HG02852 (cell line): Measurements from ENCODE around the gene SBF2.

Experiments
- ATAC-seq: cut with Tn5 transposase; IDR thresholded peaks from one replicate; pipeline ENCODE4 v1.9.1; 2021; ENCODE audit warnings: mild to moderate bottlenecking, moderate library complexity; ENCODE audit not compliant: unreplicated experiment

The SBF2 gene

DNA sequence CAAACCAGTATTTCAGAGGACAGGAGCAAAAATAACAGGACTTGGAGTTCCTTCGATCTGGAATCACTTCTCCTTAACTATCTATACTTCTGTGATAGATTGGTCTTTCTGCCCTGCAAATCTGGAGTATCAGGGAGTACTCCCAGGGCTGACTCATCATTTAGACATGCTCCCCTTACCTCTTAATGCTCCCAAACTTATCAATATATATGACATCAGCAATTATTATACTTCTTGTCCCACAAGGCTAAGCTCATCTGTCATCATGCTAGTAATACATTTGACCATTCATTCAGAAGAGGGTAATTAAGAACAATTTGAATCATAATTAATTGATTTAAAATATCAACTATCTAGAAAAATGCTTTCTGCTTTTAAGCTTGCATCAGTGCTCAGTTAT lies 466.3 kb downstream of the SBF2 start:
- no peak for ATAC-seq

DNA sequence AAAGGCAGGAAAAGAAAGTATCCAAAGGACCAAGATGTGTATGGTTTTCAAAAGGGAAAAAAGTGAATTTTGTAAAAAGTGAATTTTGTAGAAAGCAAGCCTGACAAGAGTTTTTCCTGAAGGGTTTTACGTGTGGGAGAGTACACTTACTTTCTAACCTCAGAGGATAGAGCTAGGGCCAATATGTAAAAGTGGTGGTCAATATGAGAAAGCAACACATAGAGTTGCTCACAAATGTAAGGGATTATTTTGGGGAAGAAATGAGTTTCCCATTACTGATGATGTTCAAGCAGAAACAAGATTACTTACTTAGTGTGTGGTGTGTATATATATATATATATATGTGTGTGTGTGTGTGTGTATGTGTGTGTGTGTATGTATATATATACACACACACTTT lies 467.6 kb downstream of the SBF2 start:
- peak; percentile 47 for ATAC-seq

DNA sequence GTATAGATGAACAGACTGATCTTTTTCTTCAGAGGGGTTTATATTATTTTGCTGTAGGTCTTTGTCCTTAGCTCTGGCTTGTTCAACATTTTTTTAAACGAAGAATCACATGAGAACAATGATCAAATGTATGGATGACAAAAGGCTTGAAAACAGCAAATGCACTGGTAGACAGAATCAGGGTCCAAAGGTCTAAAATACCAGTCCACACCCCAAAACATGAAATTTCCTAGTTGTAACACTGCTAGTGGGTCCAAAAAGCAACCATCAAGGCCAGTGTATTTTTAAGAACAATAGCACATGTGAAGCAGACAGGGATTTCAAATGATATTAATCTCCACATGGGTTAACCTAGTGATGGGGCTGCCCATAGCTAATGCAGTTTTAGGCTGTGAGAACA lies 468.1 kb downstream of the SBF2 start:
- no peak for ATAC-seq

DNA sequence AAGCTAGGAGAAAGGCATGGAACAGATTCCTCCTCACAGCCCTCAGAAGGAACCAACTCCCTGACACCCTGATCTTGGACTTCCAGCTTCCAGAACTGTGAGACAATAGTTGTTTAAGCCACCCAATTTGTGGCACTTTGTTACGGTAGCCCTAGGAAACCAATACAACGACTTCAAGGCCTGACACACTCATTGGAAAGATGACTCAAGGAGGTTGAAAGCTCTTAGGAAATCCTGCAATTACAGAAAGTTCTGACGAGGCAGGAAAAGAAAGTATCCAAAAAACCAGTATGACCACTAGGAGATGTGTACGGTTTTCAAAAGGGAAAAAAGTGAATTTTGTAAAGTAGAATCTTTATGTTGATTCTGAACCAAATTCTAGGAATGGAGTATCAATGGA lies 468.7 kb downstream of the SBF2 start:
- no peak for ATAC-seq

DNA sequence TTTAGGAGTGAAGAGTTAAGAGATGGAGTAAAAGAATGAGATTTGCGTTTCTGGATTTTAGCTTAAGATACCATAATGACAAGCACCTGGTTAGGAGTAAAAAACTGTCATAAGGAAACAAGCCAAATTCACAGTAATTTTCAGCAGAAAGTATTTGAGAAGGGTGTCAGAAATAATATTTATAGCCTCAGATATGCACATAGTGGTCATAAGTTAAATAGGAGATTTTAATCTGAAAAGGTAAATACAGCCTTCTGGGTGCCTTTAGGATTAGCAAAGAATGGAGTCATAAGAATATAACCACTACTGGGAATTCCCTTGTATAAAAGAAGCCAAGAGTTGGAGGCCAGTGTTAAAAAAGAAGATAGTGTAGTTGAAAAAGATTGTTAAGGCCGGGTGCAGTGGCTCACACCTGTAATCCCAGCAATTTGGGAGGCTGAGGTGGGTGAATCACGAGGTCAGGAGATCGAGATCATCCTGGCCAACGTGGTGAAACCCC lies 470.1 kb downstream of the SBF2 start:
- no peak for ATAC-seq

DNA sequence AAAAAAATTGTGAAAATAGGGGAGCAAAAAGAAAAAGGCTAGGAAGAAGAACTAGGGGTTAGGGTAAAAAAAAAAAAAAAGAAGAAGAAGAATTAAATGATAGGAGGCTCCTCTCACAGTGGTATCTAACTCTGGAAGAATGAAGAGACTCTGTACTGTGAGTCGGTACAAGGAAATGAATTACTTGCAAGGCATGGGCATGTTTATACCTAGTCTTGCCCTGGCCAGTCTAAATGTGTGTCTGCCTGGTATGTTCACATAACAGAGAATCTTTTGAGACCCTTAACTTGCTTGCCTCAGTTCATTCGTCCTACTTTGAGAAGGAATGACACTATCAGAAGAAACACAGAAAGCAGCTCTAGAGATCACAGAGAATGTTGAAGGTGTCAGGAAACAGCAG lies 470.6 kb downstream of the SBF2 start:
- ATAC-seq = no peak

DNA sequence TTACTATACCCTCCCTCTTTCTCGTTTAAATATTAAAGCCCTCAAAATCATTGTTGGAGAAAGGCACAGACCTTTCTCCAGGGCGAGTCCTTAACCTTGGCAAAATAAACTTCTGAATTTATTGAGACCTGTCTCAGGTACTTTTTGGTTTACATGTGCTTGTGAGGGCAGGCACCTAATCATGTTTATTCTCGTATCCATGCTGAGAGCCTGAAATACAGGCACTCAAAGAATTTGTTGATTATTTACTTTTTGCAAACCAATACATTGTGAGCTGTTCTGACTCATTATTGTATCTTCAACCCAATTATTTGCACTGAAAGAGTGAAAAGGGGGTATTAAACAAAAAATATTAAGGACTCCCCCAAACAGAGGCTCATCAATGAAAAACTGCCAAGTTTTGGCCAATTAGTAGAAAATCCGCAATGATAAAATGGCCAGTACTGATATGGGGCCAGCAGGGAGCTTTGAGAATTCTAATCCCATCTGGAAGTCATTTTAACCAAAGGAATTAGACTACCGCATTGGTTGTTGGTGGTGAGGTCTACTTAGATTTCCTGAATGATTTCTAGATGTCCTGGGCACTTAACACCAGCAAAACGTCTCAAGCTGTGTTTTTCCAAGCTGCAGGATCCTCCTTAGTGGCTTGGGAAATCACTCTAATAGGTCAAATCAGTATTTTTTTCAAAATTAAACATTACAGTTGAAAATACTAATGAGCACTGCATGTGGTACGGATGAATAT lies 472.8 kb downstream of the SBF2 start:
- no peak for ATAC-seq

DNA sequence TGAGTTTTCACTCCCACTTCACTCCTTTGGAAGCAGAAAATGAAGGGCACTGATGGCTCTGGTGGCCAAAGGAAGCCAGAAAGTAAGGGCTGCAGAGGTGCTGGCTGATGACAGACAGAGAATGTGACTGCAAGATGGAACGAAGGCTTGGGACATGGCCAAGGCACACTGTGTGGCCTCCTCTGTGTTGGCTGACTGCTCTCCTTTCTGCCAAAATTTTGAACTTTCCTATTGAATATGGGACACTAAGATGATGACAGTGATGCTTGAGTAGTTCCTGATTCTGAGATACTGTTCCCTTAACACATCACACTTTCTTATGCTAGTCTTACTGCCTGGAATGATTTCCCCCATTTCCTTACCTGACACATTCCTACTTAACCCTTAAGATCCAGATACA lies 473.8 kb downstream of the SBF2 start:
- no peak for ATAC-seq

DNA sequence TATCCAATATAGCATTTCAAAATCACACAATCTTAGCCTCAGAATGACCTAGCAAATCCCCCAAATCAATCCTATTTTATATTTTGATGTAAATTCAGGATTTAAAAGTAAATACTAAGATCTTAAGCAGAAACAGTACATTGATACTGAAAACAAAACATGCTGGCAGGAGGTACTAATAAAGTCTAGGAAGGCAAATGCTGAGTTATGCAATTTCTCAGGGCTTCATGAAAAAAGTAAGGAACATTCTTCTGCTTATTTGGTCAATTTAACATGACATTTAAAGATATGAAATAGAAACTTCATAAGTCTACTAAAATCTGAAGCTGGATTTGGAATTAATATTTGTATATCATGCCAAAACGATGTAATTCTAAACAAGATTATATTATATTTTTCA lies 476.8 kb downstream of the SBF2 start:
- ATAC-seq = no peak

DNA sequence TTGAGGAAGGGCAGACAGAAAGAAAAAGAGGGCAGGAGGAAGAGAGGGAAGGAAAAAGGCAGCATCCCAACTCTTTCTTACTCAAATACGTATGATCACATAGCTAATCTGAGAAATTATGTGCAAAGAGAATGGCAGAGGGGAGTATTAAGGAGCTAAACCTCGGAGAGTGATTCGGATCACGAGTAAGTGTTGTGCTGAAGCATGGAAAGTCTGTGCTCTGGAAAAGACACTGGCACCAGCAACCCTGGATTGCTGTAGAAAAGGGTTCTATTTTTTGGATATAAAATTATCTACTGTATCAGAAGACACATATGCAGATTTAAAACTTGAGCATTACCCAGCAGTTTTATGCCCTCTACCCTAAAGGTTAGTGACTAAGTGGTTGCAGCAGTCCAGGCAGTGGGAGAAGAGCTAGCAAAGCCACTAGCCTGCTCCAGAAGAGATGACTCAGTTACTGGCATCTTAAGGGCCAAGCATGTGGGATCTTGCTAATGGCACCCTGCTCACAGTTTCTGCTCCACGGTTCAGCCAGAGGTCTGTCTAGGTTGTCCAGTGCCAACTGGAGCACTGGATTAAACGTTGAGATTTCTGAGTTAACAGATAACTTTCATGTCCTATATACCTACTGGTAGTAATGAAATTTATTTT lies 478.4 kb downstream of the SBF2 start:
- no peak for ATAC-seq

DNA sequence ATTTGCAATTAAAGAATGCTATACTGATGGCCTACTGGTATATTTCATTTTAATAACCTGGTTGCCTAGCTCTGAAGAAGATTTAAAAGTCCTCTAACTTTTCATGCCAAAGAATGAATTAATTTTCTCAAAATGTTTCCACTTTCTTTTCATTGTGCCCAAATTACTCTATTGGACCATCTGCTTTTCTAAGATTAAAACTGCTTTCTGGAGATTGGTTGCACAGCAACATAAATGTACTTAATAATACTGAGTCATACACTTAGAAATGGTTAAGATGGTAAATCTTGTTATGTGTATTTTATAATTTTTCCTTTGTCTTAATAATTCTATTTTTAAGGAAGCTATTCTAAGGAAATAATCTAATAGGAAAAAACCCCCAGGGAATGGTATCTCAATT lies 479.9 kb downstream of the SBF2 start:
- no peak for ATAC-seq

DNA sequence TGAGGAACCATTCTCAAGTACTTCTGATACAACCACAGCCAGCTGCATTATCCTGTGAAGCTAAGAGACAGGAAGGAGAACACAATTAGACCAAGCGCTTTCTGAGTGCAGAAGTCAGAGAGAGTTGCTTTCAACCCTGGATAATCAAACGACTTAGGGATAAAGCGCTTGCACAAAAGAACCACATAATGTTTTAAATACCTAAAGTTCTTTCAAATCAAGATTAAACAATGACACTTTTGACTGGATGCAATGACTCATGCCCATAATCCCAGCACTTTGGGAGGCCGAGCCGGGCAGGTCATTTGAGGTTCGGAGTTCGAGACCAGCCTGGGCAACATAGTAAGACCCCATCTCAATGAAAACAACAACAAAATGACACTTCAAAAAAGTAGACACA lies 485.1 kb downstream of the SBF2 start:
- ATAC-seq = no peak

DNA sequence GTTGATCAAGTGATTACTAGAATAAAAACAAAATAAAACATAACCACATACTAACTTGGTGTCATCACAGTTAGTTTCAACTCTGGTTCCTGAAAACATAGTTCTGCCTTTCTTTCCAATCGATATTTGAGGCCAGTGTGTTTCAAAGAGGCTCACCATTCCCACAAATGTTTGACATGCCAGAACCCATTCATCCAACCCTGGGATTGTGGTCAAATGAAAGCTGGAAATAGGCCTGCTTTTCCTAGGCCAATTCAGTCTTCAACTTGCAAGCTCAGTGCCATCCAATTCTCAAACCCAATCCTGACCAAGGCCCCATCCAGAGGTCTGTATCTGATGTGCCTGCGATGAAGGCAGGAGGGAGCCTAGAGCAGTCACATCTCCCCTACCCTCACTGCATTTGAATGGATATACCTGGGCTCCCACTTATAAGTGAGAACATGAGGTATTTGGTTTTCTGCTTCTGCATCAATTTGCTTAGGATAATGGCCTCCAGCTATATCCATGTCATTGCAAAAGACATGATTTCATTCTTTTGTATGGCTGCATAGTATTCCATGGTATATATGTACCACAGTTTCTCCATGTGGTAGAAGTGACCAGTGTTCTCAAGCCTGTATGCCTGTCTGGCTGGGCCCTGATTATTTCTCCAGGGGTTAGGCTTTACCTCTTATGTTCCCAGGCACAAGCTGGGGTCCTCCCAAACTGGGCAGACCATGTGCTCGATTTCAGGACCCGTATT lies 486.9 kb downstream of the SBF2 start:
- ATAC-seq = no peak

DNA sequence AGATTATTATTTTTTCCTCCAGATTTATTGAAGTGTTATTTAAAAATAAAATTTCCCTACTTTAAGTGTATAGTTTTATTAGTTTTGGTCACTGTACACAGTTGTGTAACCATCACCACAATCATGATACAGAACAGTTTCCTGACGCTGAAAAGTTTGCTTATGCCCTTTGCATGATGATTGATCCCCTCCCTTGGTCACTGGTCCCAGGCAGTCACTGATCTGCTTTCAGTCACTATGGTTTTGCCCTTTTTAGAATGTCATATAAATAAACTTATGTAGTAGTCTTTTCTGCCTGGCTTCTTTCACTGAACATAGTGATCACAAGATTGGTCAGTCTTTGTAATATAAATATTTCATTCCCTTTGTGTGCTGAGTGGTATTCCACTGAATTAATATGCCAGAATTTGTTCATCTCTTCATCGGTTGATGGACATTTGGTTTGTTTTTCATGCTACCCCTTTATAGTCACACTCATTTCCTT lies 489.6 kb downstream of the SBF2 start:
- ATAC-seq = no peak

DNA sequence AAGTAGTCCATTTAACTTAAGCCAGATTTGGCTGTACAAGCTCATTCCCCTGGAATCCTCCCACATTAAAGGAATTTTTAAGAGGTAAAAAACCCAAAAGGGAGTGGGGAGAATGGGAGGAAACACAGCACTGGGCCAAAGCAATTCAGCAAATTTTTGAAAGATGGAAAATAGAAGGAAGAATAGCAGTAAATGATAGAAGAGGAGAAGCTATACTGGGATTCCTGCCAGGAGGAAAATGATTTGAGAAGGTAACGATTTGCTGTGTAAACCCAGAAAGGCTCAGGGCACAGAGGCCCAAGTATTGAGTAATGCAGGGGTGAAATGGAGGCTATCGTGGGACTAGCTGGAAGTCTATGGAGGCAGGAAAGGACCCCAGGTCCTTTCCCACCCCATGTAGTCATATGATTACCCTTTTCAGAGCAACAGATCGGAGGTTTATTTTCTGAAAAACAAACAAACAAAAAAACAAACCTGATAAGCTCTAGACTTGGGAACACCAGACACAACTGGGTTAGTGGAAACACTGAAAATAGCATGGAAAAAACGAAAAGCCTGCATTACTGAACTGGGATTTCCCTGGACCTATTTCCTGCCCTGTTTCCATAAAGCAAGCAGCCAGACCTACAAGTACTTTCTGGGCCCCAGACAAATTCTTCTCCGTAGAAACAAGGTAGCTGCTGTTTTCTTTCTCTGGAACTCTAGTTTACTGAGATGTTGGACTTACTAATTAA lies 490.2 kb downstream of the SBF2 start:
- no peak for ATAC-seq

DNA sequence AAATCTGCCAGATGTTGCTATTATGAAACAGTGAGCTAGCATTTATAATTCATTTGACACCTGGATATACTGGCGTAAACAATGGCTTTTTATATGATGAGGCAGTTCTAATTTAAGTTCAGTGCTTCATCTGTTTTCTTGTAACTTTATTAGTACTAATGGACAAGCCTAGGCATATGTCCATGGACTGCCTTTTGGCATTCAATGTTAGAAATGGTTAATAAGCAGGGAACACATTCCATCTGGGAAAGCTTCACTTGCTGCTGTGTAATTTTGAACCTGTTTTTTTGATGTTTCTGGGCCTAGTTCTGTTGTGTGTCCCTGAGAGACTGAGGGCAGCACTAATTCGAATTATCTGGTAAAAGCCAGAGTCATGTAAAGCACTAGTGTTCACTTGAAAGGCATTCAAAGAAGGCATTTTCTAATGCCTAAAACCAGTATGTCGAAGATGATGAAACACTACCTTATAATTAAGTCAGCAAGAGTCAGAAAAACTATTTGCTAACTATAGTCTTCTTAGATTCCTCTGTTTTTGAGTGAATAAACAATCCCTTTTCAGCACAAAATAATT lies 491.6 kb downstream of the SBF2 start:
- ATAC-seq = no peak

DNA sequence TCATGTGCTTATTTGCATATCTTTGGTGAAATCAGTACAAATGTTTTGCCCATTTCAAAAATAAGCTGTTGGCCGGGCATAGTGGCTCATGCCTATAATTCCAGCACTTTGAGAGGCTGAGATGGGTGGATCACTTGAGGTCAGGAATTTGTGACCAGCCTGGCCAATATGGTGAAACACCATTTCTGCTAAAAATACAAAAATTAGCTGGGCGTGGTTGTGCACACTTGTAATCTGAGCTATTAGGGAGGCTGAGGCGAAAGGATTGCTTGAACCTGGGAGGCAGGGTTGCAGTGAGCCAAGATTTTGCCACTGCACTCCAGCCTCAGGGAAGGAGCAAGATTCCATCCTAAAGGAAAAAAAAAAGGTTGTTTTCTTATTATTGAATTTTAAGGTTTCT lies 494.1 kb downstream of the SBF2 start:
- ATAC-seq = no peak

DNA sequence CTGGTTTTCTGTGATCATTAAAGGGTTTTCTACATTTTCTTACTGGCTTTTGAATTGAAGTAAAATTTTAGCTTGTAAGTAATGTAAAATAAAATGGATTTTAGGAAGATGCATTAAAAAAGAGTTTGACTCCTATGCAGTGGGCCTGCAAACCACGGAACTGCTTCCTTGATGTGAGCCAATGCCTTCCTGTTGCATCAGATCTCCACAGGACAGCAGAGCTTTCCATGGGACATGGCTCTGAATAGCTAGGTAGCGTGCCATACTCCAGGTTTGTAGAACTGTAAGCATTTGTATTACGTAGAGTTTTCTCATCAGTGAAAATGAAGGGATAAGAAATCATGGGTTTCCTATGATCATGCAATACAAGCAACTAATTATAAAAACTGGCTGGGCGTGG lies 496.7 kb downstream of the SBF2 start:
- ATAC-seq = no peak

DNA sequence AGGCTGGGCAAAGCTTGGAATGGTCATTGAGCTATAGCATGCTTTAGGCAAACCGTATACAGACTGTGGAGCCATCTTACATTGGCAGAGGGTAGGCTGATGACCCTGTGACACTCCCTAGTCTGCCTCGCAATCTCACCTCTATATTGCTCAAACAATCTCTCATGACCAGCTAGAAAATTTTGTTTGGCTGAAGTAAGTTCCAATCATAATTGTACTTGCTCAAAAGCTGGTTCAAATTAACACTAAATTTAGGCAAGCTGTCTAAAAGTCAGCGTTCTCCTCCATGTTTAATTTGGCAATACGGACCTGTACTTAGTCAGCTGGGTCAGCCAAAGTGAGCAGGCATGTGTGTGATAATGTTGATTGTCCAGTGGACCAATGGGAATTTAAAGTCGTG lies 497.2 kb downstream of the SBF2 start:
- ATAC-seq = no peak

DNA sequence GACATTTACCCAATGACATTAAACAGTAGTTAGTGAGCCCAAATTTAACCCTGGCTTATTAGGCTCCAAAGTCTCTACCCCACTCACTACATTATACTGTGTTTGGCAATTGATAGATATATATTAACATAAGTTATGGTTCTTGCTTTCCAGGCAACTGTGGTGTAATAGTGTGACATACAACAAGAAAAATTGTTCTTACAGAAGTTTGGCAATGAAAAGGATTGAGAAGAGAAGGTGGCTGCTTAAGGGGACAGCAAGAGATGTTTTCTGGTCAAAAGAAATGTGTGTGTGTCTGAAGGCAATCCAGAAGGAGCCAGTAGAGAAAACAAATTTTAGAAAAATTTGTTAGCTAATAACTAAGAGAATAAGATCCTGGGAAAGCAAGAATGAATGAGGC lies 497.8 kb downstream of the SBF2 start:
- no peak for ATAC-seq

DNA sequence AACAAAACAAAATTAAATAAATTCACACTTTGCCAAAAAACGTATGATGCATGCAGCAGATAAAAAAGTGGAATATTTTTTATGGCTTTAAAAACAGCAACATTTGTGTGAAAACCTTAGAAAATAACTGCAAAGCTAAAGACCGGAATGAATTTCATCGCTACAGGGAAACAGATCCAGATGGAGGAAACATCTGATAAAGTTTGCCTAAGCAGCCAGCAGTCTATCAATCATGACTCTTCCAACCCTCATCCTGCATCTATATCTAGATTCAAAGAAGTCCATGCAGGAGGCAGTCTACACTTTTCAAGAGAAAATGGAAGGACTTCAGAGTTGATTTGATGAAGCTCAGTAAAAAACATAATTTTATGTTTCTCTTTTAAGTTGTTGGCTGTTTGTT lies 503.3 kb downstream of the SBF2 start:
- ATAC-seq = no peak
